GM21576 (cell line): ENCODE results near the gene LRRC15.

Experiments used
- ATAC-seq: cut with Tn5 transposase; IDR thresholded peaks from one replicate; pipeline ENCODE4 v1.9.1; 2021; ENCODE audit warnings: mild to moderate bottlenecking, moderate library complexity; ENCODE audit not compliant: unreplicated experiment

LRRC15 gene

GRCh38 chr3:194320744-194321243 is 48.7 kb downstream of the LRRC15 start:
- no peak for ATAC-seq

- ATAC-seq = no peak
Measured at GRCh38 chr3:194320100-194320499, 49.4 kb downstream of the LRRC15 start.

DNA sequence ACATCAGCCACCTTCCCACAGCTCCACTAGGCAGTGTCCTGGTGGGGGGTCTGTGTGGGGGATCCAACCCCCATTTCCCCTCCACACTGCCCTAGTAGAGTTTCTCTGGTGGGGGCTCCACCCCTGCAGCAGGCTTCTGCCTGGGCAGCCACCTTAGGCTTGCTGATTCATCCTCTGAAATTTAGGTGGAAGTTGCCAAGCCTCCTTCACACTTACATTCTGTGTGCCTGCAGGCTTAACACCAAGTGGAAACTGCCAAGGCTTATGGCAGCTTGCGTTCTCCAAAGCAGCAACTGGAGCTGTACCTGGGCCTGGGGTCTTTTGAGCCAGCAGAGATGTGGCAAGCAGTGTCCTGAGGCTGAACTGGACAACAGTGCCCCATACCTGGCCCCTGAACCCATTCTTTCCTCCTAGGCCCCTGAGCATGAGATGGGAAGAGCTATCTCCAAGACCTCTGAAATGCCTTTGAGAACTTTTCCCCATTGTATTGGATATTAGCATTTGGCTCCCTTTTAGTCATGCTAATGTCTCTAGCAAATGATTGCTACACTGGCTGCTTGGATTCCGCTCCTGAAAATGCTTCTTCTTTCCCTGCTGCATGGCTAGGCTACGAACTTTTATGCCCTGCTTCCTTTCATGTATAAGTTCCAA is 50.9 kb downstream of the LRRC15 start:
- no peak for ATAC-seq

- ATAC-seq = no peak
Measured at GRCh38 chr3:194316918-194317317, 52.6 kb downstream of the LRRC15 start.

- peak; percentile 6 for ATAC-seq
Measured at GRCh38 chr3:194315965-194316361, 53.6 kb downstream of the LRRC15 start.

DNA sequence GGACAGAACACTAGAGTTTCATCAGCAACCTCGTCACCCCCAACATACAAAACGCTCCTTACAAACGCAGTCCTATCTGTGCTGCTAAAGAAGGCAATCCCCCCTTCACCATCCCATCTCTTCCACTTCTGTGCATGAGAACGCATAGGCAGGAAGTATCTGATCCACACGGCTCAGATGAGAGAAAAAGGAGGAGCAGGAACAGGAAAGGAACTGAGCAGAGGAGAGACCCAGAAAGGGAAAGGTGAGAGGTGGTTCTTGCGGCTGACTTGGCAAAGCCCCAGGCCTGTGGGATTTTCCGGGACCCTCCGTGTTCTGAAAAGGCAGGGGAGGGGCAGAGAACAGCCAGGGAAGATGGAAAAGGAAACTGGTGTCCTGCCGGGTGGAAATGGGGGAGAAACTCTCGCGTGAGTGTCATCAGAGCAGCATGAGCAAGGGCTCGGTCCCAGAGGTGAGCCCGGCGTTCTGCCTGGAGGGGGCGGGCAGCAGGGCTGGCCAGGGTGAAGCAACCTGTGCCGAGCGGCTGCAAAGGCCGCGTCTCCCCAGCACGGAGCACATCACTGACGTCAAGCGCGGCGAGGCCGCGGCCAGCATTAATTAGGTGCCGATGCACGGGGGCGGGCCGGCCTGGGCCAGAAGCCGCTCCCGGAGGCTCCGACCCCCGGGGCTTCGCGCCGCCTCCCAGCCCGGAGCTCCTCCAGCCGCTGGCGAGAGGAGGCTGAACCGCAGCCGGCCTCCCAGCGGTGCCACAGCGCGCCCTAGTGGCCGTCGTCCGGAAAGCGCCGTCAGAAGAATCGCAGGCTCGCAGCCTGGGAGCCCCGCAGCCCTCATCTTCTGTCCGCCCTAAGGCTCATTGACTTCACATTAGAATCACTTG is 54.2 kb downstream of the LRRC15 start:
- peak; percentile 79 for ATAC-seq

GRCh38 chr3:194314388-194315068 is 55.0 kb downstream of the LRRC15 start:
- ATAC-seq = no peak

- ATAC-seq = no peak
Measured at GRCh38 chr3:194313560-194314387, 55.8 kb downstream of the LRRC15 start.

GRCh38 chr3:194312743-194313281 is 56.7 kb downstream of the LRRC15 start:
- no peak for ATAC-seq

- no peak for ATAC-seq
Measured at GRCh38 chr3:194312186-194312742, 57.3 kb downstream of the LRRC15 start.

DNA sequence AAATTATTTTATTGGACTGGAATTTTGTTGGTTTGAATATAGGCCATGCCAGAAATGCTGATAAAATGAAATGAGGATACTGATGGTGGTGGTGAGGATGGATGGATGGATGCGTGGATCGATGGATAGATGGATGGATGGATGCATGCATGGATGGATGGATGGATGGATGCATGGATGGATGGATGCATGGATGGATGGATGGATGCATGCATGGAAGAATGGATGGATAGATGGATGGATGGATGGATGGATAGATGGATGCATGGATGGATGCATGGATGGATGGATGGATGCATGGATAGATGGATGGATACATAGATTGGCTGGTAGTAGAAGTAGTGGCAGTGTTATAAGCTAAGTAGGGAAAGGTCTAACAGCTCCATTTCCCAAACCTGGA is 58.5 kb downstream of the LRRC15 start:
- no peak for ATAC-seq

DNA sequence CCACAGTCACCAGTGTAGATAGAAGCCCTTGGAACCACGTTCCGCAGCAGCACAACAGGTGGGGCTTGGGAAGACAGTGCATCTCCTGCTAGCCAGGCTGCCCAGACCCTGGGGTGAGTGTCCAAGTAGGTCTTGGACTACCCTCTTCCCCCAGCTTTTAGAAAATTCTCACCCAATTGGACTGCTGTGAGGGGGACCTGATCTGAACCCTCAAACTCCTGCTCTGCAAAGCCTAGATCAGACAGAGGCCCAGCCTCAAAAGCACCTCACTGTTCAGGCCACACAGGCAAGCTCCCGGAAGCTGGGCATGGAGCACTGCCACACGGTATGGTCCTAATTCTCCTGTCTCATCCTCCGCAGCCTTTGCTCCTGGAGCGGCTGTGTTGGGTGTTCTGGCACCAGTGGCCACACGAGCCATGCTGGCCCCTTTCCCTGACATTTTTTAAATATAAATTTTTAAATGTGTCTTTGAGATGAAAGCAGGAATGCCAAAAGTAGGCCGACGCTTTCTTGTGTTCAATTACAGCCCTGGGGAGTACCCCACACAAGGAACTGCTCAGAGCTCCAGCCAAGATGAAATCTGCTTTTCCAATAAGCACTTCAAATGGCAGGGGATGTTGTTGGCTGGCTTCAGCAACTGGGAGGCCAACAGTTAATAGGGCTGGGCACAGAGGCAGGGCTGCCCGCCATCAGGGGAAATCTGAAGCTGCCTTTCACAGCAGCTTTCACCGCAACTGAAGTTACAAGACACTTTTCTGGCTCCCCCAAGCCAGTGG is 59.3 kb downstream of the LRRC15 start:
- no peak for ATAC-seq

DNA sequence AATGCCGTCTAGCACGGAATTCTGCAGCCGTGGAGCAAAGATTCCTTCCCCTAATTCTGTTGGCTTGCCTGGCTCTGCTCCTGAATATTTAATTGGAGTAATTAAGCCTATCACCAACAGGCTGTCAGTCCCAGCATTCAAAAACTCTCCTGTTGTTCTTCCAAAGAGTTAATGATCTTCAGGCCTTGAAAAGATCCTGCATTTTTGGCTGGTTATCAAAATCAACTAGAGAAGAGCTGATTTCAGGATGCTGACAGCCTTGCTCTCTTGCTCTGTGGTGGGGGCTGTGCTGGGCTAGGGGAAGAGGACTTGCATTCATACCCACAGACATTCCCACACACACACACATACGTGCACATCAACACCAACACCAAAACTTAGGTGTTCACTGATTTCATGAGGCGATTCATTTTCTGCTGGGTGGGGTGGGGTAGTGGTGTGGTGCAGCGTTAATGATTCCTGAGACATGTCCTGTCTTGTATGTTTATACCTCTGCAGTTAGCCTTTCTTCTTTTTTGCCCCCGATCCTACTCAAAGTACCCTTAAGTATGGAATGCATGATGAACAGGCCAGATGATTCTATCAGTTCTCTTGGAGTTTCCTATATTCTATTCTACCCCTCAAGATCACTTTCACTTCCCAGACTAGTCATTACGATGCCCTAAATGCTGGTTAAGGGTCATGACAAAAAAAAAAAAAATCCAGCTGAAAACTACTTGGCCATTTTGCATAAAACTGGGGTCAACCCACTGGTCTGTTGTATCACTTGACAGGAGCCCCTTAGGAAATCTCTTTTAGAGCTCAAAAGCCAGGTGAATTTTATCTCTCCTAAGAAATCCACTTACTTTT is 60.7 kb downstream of the LRRC15 start:
- ATAC-seq = no peak

DNA sequence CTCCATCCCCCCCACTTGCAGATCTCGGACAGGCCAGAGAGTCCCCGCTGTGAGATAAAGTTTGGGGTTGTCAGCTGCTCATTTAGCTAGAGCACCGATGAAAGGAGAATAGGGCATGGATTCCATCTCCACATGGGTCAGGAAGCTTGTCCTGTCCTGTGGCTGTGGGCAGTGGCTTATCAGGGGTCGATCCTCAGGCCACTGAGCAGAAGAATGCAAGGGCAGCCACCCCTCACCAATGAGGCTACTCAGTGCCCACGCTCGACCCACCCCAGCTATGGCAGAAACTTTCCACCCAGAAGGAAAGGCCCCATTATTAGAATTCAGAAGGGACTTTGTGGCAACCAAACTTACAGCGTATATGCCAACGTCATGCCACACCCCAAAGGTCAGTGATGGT is 61.7 kb downstream of the LRRC15 start:
- ATAC-seq = no peak

DNA sequence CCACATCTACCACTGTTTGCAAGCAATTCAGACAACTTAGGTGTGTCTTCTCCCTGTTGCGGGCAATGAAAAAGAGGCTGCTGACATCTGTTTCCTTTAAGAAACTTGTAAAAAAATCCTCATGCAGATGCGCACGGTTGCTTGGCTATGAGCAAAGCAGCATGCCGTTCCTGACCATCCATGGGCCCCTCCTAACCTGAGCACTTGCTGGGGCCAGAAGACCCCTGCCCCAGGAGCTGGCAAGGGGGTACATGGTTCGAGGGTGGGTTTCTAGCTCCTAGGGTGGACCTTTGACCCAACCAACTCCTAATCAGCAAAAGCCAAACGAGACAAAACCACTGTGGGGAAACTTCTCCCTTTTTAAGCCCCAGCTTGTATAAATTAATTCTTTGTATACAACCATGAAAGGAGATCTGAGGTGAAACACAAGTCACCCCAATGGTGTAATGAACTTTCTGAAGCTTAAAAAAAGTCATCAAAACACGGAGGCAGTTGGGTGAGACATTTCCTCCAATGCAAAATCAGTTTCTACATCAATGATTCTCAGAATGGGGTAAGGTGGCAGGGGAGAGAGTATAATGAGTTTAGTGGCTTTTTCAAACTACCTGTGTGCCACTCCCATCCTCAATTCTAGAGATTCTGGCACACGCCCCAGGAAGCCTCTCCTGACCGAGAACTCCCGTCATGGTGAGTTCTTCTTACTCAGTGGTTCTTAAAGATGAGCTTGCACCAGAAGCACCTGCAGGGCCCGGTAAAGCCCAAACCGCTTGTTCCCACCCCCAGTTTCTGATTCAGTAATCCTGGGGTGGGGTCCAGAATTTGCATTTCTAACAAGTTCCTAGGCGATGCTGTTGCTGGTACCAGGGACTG is 62.5 kb downstream of the LRRC15 start:
- peak; percentile 41 for ATAC-seq

DNA sequence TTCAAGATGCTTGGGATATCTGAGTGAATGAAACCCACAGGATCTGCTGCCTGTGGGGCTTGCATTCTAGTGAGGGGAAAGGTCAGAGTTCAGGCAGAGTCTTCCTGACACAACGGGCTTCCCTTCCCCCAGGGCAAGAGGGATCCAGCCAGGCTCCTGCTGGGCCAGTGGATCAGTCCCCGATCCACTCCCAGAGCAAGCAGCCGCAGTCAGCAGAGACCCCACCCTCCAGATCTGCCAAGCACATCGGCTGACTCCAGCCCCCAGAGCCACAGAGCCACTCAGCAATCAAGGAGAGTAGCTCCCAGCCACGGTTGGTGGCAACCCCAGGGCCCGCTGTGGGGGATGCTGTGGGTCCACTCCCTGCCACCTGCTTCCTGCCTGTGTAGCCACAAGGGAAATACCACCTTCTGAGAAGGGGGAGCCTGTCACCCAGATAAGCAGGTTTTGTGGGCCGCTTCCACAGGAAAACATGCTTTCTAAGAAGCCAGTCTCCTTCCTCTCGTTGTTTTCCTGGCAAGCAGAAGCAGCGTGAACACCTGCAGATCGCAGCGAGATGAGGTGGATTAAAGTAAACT is 63.3 kb downstream of the LRRC15 start:
- peak; percentile 45 for ATAC-seq
